ENCODE measurements around the gene UPF1. TPM values are rescaled to one million over a fixed set of nuclear protein-coding genes. Genes with fewer than 3 reads are reported as not detected.

The UPF1 gene
- total RNA-seq, 1 donor from 2014 or later = 71.6 TPM

DNA sequence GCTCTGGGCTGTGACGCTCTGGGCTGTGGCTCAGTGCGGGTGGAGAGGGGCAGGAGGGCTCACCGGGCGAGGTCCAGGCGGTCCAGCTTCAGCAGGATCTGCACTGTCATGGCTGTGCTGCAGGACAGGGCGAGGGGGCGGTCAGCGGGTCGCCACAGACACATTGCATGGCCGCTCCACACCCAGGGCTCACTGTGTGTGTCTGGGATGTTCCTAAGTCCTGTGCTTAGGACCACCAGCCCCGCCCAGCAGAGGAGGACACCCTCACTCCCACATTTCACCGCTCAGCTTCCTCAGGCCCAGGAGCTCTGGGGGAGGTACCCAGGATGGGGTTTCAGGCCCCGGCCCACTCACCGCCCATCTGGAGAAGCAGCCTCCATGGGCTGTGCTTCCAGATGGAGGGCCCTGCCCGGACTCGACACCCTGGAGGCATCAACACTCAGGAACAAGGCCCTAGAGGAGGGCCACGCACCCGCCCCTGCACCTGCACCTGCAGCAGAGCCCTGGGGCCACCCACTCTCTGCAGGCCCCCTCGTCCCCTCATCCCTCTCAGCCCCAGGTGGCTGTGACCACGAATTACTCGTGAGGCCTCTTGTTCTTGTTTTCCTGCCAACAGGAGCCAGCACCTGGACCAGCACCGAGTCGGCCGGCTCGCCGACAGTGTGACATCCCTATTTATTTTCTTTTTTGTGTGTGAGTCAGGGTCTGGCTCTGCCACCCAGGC is 73.9 kb downstream of the UPF1 start:
- Histone ChIP-seq H3K36me3 (ENCODE audit: control insufficient read depth, insufficient read depth, low read length) (peaks cover 2% of the 10 kb centered on the region), H3K27me3 (ENCODE audit: control insufficient read depth, insufficient read depth, low read length) (no peaks in the 10 kb centered on the region), H3K4me3 (ENCODE audit: low read depth, low read length) (no peak overlapping the region)
- TF ChIP-seq, protein P1, sequence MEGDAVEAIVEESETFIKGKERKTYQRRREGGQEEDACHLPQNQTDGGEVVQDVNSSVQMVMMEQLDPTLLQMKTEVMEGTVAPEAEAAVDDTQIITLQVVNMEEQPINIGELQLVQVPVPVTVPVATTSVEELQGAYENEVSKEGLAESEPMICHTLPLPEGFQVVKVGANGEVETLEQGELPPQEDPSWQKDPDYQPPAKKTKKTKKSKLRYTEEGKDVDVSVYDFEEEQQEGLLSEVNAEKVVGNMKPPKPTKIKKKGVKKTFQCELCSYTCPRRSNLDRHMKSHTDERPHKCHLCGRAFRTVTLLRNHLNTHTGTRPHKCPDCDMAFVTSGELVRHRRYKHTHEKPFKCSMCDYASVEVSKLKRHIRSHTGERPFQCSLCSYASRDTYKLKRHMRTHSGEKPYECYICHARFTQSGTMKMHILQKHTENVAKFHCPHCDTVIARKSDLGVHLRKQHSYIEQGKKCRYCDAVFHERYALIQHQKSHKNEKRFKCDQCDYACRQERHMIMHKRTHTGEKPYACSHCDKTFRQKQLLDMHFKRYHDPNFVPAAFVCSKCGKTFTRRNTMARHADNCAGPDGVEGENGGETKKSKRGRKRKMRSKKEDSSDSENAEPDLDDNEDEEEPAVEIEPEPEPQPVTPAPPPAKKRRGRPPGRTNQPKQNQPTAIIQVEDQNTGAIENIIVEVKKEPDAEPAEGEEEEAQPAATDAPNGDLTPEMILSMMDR (IDR thresholded peaks at IDR 0.05; ENCODE audit: insufficient read depth, low read length, poor library complexity, severe bottlenecking) = no peak
- DNase-seq (ENCODE audit: low read depth) = no peak

DNA sequence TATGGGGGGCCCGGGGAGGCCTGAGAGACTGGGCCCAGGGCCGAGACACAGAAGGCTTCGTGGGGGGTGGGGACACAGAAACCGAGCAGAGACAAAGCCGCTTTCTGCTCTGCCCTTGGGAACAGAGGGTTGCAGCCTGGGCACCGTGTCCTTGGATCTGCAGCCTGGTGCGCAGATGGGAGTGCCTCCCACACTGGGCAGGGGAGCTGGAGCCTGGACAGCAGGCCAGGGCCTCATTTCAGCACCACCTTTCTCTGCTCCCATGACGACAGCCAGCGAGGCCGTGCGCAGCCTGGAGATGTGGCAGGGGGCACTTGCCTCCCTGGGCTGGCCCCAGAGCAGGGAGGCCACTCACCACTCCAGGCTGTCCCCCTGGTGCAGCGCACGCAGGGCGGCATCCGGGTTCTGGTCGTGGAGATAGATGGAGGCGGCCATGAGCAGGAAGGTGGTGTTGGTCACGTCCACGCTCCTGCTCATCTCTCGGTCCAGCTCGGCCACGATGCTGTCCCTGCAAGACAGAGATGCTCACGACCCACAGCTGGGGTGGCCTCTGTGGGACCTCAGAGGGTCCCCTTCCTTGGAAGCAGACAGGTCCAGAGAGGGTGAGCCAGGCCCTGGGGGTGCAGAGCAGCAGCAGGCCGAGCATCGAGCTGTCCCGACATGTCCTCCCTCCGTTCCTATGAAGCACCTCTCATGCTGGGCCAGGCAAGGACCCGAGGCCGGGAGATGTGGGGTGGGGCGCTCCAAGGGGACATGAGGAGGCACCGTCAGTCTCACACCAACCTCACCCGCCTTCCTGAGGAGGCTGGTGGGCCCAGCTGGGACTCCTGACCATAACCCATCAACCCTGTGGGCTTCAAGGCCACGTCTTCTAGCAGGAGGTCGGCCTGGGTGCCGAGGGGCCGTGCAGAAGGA is 75.1 kb downstream of the UPF1 start:
- DNase-seq (ENCODE audit: low read depth) = no peak
- TF ChIP-seq, protein P1 (IDR thresholded peaks at IDR 0.05; ENCODE audit: insufficient read depth, low read length, poor library complexity, severe bottlenecking) = no peak
- Histone ChIP-seq H3K27me3 (ENCODE audit: control insufficient read depth, insufficient read depth, low read length) (no peaks in the 10 kb centered on the region), H3K36me3 (ENCODE audit: control insufficient read depth, insufficient read depth, low read length) (peaks cover 2% of the 10 kb centered on the region), H3K4me3 (ENCODE audit: low read depth, low read length) (no peak overlapping the region)

DNA sequence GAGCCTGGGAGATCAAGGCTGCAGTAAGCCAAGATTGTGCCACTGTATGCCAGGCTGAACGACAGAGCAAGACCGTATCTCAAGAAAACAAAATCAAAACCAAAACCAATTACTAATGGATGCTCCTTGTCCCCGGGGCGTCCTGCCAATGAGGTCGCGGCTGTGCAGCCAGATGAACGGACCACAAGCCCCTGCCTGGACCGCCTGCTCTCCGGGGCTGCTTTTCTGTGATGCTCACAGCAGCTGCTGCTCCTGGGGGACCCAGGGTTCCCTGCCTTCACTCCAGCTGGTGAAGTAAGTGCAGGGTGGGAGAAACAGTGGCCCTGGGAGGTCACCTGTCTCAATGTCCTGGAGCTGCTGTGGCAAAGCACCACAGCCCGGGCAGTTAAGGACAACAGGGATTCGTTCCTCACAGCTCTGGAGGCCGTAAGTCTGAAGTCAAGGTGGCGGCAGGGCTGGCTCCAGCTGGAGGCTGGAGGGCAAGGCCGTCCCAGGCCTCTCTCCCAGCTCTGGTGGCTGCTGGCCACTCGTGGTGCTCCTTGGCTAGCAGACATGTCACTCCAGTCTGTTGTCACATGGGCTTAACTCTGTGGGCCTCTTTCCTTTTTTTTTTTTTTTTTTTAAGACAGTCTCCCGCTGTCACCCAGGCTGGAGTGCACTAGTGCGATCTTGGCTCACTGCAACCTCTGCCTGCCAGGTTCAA is 77.3 kb downstream of the UPF1 start:
- H3K36me3 ChIP-seq (ENCODE audit: control insufficient read depth, insufficient read depth, low read length) = peaks cover 2% of the 10 kb centered on the region
- TF ChIP-seq, protein P1 (IDR thresholded peaks at IDR 0.05; ENCODE audit: insufficient read depth, low read length, poor library complexity, severe bottlenecking) = no peak
- no peaks in the 10 kb centered on the region for H3K27me3 ChIP-seq (ENCODE audit: control insufficient read depth, insufficient read depth, low read length)
- DNase-seq (ENCODE audit: low read depth) = no peak
- no peak overlapping the region for H3K4me3 ChIP-seq (ENCODE audit: low read depth, low read length)

DNA sequence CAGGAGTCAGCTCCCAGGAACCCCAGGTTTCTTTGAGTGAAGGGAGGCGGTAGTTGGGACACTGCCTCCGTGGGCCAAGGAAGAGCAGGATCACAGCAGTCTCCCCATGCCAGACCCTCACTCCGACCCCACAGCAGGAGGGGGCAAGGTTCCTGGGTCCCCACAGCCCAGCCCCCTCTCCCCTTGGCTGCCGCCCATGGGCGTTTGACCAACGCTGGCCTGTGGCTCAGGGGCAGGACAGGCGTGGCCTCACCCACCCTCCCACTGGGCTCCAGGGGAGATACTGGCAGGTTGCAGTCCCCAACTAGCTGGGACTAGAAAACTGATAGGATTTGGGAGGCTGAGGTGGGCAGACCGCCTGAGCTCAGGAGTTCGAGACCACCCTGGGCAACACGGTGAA is 78.3 kb downstream of the UPF1 start:
- Histone ChIP-seq H3K27me3 (ENCODE audit: control insufficient read depth, insufficient read depth, low read length) (no peaks in the 10 kb centered on the region), H3K4me3 (ENCODE audit: low read depth, low read length) (no peak overlapping the region), H3K36me3 (ENCODE audit: control insufficient read depth, insufficient read depth, low read length) (peaks cover 2% of the 10 kb centered on the region)
- TF ChIP-seq, protein P1 (IDR thresholded peaks at IDR 0.05; ENCODE audit: insufficient read depth, low read length, poor library complexity, severe bottlenecking) = no peak
- no peak for DNase-seq (ENCODE audit: low read depth)

DNA sequence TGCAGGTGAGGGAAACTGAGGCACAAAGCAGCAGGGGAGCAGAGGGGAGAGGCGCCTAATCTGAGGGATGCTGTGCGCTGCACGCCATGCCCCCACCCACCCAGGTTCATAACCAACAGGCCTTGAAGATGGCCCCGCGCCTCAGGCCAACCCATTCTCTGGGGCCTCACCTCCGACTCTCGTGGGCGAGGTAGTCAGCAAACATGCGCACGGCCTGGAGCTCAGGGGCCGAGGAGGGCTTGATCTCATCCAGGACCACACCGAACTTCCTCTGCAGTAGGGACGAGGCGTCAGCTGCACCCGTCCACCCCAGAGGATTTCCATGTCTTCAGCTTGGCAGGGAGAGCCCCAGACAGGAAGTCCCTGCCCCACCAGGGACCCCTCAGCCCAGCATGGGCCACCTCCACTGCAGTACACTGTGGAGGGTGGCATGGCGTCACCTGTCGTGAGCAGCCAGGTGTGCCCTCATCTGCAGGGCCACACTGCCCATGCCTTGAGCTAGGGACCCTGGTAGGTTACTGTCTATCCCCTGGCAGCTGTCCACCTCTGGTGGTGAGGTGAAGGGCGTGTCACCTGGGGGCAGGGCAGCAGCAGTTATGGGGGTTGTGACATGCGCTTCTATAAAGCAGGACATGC is 79.2 kb downstream of the UPF1 start:
- TF ChIP-seq, protein P1 (IDR thresholded peaks at IDR 0.05; ENCODE audit: insufficient read depth, low read length, poor library complexity, severe bottlenecking) = no peak
- no peaks in the 10 kb centered on the region for H3K36me3 ChIP-seq (ENCODE audit: control insufficient read depth, insufficient read depth, low read length)
- no peak for DNase-seq (ENCODE audit: low read depth)
- no peaks in the 10 kb centered on the region for H3K27me3 ChIP-seq (ENCODE audit: control insufficient read depth, insufficient read depth, low read length)
- no peak overlapping the region for H3K4me3 ChIP-seq (ENCODE audit: low read depth, low read length)
